Measurements from ENCODE around the gene CHAD. TPM values are rescaled to one million over a fixed set of nuclear protein-coding genes. Genes with fewer than 3 reads are reported as not detected.
A peak's percentile ranks its signal among the peaks of the same experiment; 100 is the strongest.

Gene CHAD
- total RNA-seq, 1 experiment from 2014 or later: 0.57 TPM

- Histone ChIP-seq H2BK120ac (ENCODE audit: low read depth, low read length, poor library complexity, severe bottlenecking) (no peak overlapping the region), H3K4me1 (ENCODE audit: insufficient read depth, low read length) (peaks cover 3% of the 10 kb centered on the region; the same call in 1 of the 2 replicates), H3K14ac (ENCODE audit: insufficient read depth, low read length) (no peak overlapping the region), H2BK12ac (ENCODE audit: insufficient read length, low read depth, low read length) (no peak overlapping the region), H3K27me3 (ENCODE audit: insufficient read depth, low read length) (no peaks in the 10 kb centered on the region; the same call in none of the 2 replicates), H3K23ac (ENCODE audit: insufficient read length, low read depth, low read length) (no peak overlapping the region), H3K79me1 (ENCODE audit: insufficient read depth, low read depth, low read length, poor library complexity, severe bottlenecking) (no peaks in the 10 kb centered on the region), H2BK5ac (ENCODE audit: insufficient read length, low read length) (no peak overlapping the region), H3K56ac (ENCODE audit: insufficient read length, low read depth, low read length) (no peak overlapping the region), H3K9me3 (ENCODE audit: control insufficient read depth, low read depth, low read length) (no peaks in the 10 kb centered on the region), H4K8ac (replicated peaks; ENCODE audit: insufficient read length, low read depth, low read length) (peak overlapping the region; percentile 72), H2AK5ac (ENCODE audit: insufficient read length, low read length) (no peak overlapping the region), H3K9ac (ENCODE audit: extremely low read depth, insufficient read length, low read length) (no peak overlapping the region), H4K5ac (ENCODE audit: insufficient read length, low read depth, low read length) (no peak overlapping the region), H4K91ac (ENCODE audit: insufficient read length, low read depth, low read length) (no peak overlapping the region), H3K4ac (ENCODE audit: low read depth, low read length) (no peak overlapping the region), H2BK20ac (ENCODE audit: low read depth, low read length, poor library complexity, severe bottlenecking) (no peak overlapping the region), H3K18ac (ENCODE audit: insufficient read length, low read depth, low read length) (no peak overlapping the region), H3T11ph (ENCODE audit: low read length) (no peak overlapping the region), H2BK15ac (ENCODE audit: low read depth, low read length) (no peak overlapping the region), H3K27ac (ENCODE audit: insufficient read length, low read depth, low read length) (no peak overlapping the region), H4K20me1 (ENCODE audit: control insufficient read depth, insufficient read depth, insufficient read length) (no peaks in the 10 kb centered on the region), H3K23me2 (ENCODE audit: insufficient read length, low read depth, low read length, poor library complexity, severe bottlenecking) (peaks cover 5% of the 10 kb centered on the region), H3K4me2 (ENCODE audit: insufficient read depth, insufficient read length, low read length) (no peak overlapping the region), H2AFZ (ENCODE audit: low read length) (no peak overlapping the region), H3K79me2 (ENCODE audit: insufficient read depth, low read length) (no peaks in the 10 kb centered on the region)
- H3K27me3 Mint-ChIP-seq (ENCODE audit: low read depth): peaks cover 10% of the 10 kb centered on the region
- TF ChIP-seq CTCF (conservative IDR thresholded peaks at IDR 0.05): no peak
- H3K36me3 Mint-ChIP-seq (ENCODE audit: insufficient read depth in 1 of 3, low read depth in 3 of 3): no peaks in the 10 kb centered on the region
- peaks cover 23 to 32% of the 10 kb centered on the region in 2 experiments for H3K4me1 Mint-ChIP-seq
- H3K4me3 Mint-ChIP-seq: no peak overlapping the region
- WGBS (ENCODE audit: extremely low coverage, insufficient read length, low lambda C conversion rate): no CpG with 5 or more reads among the region's 7 CpGs
- DNase-seq: no peak
- no peak overlapping the region for H3K27ac Mint-ChIP-seq
- H3K9me3 Mint-ChIP-seq: no peaks in the 10 kb centered on the region; a peak in 2 of 5 replicates
Observed at GRCh38 chr17:50506298-50506697, 37.6 kb upstream of the CHAD start.

All from H9 (cell line).